ENCODE data around the gene ZNF423. TPM values are rescaled to one million over a fixed set of nuclear protein-coding genes. Genes with fewer than 3 reads are reported as not detected.

The ZNF423 gene
- total RNA-seq, 1 donor from 2014 or later = 0.69 TPM

DNA sequence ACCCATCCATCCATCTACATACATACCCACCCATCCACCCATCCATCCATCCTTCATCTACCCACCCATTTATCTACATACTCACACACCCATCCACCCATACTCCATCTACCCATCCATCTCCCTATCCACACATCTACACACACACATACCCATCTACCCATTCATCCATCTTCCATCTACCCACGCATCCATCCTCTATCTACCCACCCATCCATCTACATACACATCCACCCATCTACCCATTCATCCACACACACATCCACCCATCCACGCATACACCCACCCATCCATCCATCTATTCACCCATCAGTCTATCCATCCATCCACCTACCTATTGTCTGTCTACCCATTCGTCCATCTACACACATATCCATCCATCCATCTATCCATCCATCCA, 227.8 kb downstream of the ZNF423 start:
- TF ChIP-seq, protein P1, sequence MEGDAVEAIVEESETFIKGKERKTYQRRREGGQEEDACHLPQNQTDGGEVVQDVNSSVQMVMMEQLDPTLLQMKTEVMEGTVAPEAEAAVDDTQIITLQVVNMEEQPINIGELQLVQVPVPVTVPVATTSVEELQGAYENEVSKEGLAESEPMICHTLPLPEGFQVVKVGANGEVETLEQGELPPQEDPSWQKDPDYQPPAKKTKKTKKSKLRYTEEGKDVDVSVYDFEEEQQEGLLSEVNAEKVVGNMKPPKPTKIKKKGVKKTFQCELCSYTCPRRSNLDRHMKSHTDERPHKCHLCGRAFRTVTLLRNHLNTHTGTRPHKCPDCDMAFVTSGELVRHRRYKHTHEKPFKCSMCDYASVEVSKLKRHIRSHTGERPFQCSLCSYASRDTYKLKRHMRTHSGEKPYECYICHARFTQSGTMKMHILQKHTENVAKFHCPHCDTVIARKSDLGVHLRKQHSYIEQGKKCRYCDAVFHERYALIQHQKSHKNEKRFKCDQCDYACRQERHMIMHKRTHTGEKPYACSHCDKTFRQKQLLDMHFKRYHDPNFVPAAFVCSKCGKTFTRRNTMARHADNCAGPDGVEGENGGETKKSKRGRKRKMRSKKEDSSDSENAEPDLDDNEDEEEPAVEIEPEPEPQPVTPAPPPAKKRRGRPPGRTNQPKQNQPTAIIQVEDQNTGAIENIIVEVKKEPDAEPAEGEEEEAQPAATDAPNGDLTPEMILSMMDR (conservative IDR thresholded peaks at IDR 0.05; ENCODE audit: low read depth, low read length) = no peak

DNA sequence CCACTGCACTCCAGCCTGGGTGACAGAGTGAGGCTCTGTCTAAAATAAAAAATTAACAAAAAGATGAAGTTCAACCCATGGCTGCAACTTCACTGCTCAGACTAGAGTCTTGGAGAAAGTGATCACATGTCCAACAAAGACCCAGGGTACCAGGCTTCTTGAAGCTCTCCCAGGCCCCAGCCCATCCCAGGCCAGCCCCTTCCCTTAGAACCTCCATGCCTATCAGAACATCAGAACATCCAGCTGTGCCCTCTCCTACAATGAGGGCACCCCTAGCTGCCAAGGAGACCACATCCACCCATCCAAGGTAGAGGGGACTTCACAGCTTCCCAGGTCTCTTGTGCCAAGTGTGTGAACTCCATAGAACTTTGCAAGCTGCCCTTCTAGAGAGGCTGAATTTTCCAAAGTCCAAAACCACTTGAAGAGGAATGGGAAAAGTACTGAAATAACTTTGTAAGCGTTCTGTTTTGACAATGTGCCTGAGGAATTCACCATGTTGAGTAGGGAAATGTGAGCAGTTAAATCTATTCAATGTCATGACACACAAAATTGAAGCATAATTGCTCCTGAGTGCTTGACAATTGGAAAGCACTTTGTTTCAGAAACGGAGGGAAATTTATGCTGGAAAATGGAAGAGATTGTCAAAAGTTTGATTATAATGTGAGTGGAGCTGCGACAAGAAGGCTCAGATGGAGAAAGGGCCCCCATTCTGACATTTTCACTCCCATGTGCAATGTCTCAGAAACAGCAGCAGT, 230.4 kb downstream of the ZNF423 start:
- no peak for DNase-seq (ENCODE audit: low read depth)
- TF ChIP-seq, protein P1 (conservative IDR thresholded peaks at IDR 0.05; ENCODE audit: low read depth, low read length) = no peak
- no peak overlapping the region for H3K4me3 ChIP-seq (ENCODE audit: low read depth, low read length)

More for the DNA sequence above, 227.8 kb downstream of the ZNF423 start:
- DNase-seq (ENCODE audit: low read depth) = no peak
- H3K4me3 ChIP-seq (ENCODE audit: low read depth, low read length) = no peak overlapping the region

DNA sequence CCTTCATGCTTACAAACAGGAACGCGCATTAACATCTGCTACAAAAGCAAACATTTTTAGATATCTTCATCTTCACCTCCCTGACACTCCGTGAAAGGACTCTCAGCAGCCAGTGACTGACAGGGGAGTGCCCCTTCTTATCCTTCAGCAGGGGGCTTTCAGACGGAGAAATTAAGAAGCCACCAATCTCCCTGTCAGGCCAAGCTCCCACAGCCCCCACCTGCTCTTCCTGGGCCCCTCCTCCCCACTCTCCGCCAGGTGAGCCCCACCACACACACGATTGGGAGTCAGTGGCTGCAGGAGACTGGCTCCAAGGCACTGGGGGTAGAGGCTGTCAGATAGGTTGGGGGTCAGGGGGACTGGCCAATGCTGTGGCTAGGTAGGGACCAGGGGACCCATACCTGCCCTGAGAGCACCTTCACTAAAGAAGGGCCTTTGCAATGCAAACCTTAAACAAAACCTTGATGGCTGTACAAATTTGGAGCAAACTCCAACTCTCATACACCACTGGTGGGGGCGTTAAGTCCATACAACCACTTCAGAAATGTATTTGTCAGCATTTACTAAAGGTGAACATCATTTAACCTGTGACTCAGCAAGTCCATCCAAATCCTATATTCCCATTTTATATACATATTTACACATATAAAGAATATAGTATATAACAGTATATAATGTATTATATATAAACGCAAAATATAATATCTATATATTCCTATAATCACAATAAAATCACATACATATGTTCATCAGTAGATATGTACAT, 232.2 kb downstream of the ZNF423 start:
- TF ChIP-seq, protein P1 (conservative IDR thresholded peaks at IDR 0.05; ENCODE audit: low read depth, low read length) = no peak
- H3K4me3 ChIP-seq (ENCODE audit: low read depth, low read length) = no peak overlapping the region
- no peak for DNase-seq (ENCODE audit: low read depth)

DNA sequence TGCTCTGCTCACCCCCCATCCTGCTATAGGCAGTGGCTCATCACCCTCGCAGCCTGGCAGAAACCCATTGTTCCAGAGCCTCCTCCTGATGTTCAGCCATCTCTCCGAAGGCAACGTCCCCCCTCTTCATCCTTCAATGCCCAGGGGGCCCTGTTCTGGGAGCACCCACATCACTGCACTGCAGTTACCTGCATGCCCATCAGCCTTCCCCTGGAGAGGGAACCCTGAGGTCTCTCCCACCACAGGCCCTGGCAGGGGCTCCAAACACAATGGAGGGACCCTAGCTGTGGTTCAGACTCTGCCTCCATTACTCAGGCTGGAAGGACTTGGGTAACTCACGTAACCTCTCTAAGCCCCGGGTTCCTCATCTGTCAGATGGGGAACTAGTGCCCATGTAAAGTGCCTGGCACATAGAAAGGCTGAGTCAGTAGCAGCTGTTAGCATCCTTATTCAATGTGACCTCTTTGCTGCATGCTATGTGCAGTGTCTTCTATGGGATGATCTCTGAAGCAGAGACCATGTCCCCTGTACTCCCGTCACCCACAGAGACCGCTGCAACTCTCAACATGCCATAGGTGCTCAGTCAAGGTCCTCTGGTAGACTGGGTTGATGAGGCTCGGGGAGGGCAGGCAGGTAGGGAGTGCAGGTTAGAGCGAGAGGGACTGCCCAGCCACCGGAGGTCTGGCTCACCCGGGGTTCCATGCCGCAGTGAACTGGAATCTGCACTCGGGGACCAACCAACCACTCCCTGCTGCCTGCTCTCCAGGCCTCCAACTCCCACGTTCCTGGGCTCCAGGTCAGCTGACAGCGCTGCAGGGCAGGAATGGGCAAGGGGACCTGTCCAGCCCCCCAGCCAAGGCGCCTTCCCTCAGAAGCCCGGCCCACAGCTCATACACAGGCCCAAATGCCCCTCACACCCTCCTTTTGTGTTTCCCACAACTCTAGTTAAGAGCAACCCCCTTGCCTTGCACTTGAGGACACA, 233.2 kb downstream of the ZNF423 start:
- no peak for DNase-seq (ENCODE audit: low read depth)
- TF ChIP-seq, protein P1 (conservative IDR thresholded peaks at IDR 0.05; ENCODE audit: low read depth, low read length) = no peak
- H3K4me3 ChIP-seq (ENCODE audit: low read depth, low read length) = no peak overlapping the region

DNA sequence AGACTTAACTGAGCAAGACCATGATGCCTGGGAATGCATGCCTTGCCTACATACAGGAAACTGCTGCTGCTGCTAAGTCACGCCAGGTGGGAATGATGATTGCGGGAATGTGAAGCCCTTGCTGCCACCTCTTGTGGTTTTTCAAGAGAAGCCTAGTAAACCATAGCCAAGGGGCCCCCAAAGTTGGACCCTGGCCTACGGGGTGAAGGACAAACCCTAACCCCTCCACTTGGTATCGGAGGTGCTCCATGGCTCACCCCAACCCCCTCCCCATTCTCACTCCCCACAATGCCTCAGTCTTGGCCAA, 233.9 kb downstream of the ZNF423 start:
- no peak overlapping the region for H3K4me3 ChIP-seq (ENCODE audit: low read depth, low read length)
- DNase-seq (ENCODE audit: low read depth) = no peak
- TF ChIP-seq, protein P1 (conservative IDR thresholded peaks at IDR 0.05; ENCODE audit: low read depth, low read length) = no peak

DNA sequence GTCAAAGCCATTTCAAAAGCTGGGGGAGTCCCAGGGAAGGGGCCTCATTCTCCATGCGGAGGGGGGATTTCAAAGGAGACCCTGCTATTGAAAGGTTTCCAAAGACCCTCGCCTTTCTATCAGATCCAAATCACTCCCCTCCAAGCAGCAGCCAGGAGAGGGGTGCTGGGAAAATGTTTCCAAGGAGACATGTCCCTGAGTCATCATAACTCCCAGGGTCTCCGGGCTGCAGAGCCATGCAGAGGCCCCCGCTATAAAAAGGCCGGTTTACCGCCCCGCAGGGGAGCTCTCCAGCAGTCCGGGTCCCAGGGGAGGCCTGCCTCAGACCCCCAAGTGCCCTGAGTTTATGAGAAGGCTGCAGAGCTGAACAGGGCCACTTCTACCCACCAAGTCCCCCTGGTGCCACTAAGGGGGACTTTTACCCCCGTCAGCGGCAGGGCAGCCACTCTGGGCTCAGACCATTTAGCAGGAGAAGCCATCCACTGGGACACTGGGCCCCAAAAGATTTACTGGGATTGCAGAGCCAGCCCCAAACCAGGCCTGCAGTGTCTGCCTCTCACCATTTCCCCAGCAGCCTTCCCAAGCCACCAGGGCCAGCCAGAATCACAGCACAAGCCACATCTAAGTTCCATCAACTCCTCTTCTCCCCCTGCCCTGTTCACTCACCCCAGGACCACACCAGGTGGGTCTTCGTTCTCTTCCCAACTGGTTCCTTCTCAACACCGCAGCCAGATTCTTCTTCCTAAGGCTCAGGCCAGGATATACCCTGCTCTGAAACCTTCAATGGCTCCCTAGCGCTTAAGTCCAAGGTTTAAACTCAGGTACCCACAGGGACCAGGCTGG, 234.4 kb downstream of the ZNF423 start:
- TF ChIP-seq, protein P1 (conservative IDR thresholded peaks at IDR 0.05; ENCODE audit: low read depth, low read length) = no peak

More for the DNA sequence above, 234.4 kb downstream of the ZNF423 start:
- DNase-seq (ENCODE audit: low read depth) = no peak
- H3K4me3 ChIP-seq (ENCODE audit: low read depth, low read length) = no peak overlapping the region
